Lower leg skin (tissue), 3 donors: ENCODE results near the gene REST.

Experiments used
- CTCF ChIP-seq, 3 donors: fragments of 450-650 bp; IDR thresholded peaks; one replicate each; pipeline ENCODE4 v1.5.1; 2016; ENCODE audit warnings: antibody characterized with exemption in 3 of 3, mild to moderate bottlenecking in 3 of 3, moderate library complexity in 2 of 3
- POLR2A ChIP-seq, 2 donors: fragments of 450-650 bp; IDR thresholded peaks; one replicate each; pipeline ENCODE4 v1.6.1; 2016 to 2017; ENCODE audit warnings: antibody characterized with exemption in 2 of 2, mild to moderate bottlenecking in 1 of 2, moderate library complexity in 1 of 2

GRCh38 chr4:56931924-56932323 is 24.2 kb downstream of the REST start:
- TF ChIP-seq CTCF (IDR thresholded peaks at IDR 0.05) (no peak), POLR2A (IDR thresholded peaks at IDR 0.05) (no peak)
